ENCODE data around the gene MAN1A2. TPM values are rescaled to one million over a fixed set of nuclear protein-coding genes. Genes with fewer than 3 reads are reported as not detected.

MAN1A2 gene
- total and polyA plus RNA-seq, 9 of the 15 experiments (the other 6 are each of a cell fraction or from before 2014, with no cell fraction given), result 4.2 to 38.4 (median 18.7) TPM

DNA sequence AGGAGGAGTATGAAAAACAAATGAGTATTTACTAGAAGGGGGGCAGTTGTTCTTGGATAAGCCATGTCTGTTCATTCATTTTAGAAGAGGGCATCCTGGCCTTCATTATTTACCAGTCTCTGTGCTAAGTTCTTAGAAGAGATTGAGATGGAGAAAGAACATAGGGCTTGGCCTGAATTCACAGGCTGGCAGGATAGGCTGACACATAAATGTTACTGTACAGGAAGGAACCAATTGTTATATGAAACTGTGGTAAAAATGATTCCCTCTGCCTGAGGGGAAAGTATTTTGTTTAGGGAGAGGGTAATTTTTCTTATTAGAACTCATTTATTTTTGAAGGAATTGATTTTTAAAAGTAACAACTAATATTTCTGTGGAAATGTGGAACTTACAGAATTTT is 99.5 kb downstream of the MAN1A2 start:
- ChIA-PET CTCF (ENCODE audit: low intra/inter-chr PET ratio) (no interaction called here), POLR2A (no interaction called here)
- BruUV-seq (replicated peaks), result no TSS peak
- no peak overlapping the region for H3K9ac ChIP-seq (ENCODE audit: insufficient read depth in 1 of 2, low read depth in 2 of 2, low read length in 2 of 2)
- H3K4me2 ChIP-seq (ENCODE audit: insufficient read depth, low read length), result no peak overlapping the region
- H4K20me1 ChIP-seq (replicated peaks; ENCODE audit: control insufficient read depth, insufficient read depth, low read length), result no peaks in the 10 kb centered on the region
- H2AFZ ChIP-seq (ENCODE audit: low read depth, low read length), result no peak overlapping the region
- DNase-seq (ENCODE audit: extremely low read depth in 1 of 4, low spot score in 3 of 4), result no peak
- H3K9me1 ChIP-seq (ENCODE audit: control insufficient read depth, insufficient read depth, low read length), result no peaks in the 10 kb centered on the region
- no peak for FAIRE-seq
- H3K27ac ChIP-seq (ENCODE audit: extremely low read depth, low read depth, low read length), result no peak overlapping the region
- H3K4me3 ChIP-seq, result no peak overlapping the region
- peaks cover 0 to 3% of the 10 kb centered on the region in 2 experiments; a peak in 2 of 5 replicates for H3K4me1 ChIP-seq (replicated peaks in 1 of 2; ENCODE audit: control insufficient read depth in 2 of 2, insufficient read depth in 2 of 2, low read length in 2 of 2)
- H3K27me3 ChIP-seq (ENCODE audit: control insufficient read depth in 2 of 2, insufficient read depth in 2 of 2, low read length in 2 of 2), result no peaks in the 10 kb centered on the region
- in situ Hi-C loops (cut with MboI), result no loop called here
- intact Hi-C loops (cut with micrococcal nuclease), result no loop called here
- H3K79me2 ChIP-seq (ENCODE audit: control insufficient read depth, insufficient read depth, low read length), result no peaks in the 10 kb centered on the region
- H3K9me3 ChIP-seq (replicated peaks; ENCODE audit: control insufficient read depth, insufficient read depth, low read depth, low read length), result no peaks in the 10 kb centered on the region
- no peak for ATAC-seq
- H3K36me3 ChIP-seq (ENCODE audit: control insufficient read depth, insufficient read depth, low read length), result peaks cover 3% of the 10 kb centered on the region; the same call in 1 of the 3 replicates
- TF ChIP-seq JUNB (CRISPR knock-in tag; conservative IDR thresholded peaks at IDR 0.05), result no peak
- TF ChIP-seq ESRRB (CRISPR knock-in tag; IDR thresholded peaks at IDR 0.05; ENCODE audit: borderline replicate concordance), result no peak
- no peak for TF ChIP-seq ZBTB11 (CRISPR knock-in tag; IDR thresholded peaks at IDR 0.05)
- TF ChIP-seq MEF2A (IDR thresholded peaks at IDR 0.05; ENCODE audit: control insufficient read depth, low read depth, low read length), result no peak
- TF ChIP-seq KAT7 (CRISPR knock-in tag; IDR thresholded peaks at IDR 0.05; ENCODE audit: borderline replicate concordance), result no peak
- TF ChIP-seq CHD7 (IDR thresholded peaks at IDR 0.05; ENCODE audit: low read depth, low read length), result no peak
- TF ChIP-seq KLF16 (IDR thresholded peaks at IDR 0.05), result no peak
- TF ChIP-seq DIDO1 (tag; IDR thresholded peaks at IDR 0.05; ENCODE audit: low read depth), result no peak
- TF ChIP-seq NCOA6 (IDR thresholded peaks at IDR 0.05), result no peak

Data from K562 (cell line).